GM12878 (cell line): ENCODE results near the gene VIPR2. TPM values are rescaled to one million over a fixed set of nuclear protein-coding genes. Genes with fewer than 3 reads are reported as not detected.

ENCODE experiments used
- ATAC-seq: fragments of 200-7000 bp; cut with Tn5 transposase; 3 replicates; pipeline ENCODE4 v1.9.1; 2020; ENCODE audit warnings: mild to moderate bottlenecking, moderate library complexity
- BruUV-seq: library from RNA; stranded (reverse); fragments of 400-500 nt; replicated peaks from 2 replicates; lab custom pipeline; 2021; lab: Mats Ljungman, UMichigan
- CTCF ChIA-PET: fragments of 300-600 bp; sonication (Branson Sonifier 250); formaldehyde crosslinking; extraction: SDS; loops from one replicate; lab custom pipeline; 2021; ENCODE audit warnings: inconsistent platforms; lab: Yijun Ruan, JAX
- POLR2A ChIA-PET: fragments of 350-600 bp; formaldehyde crosslinking; extraction: SDS; loops from one replicate; lab custom pipeline; 2021; ENCODE audit warnings: inconsistent platforms; lab: Charles Lee
- RAD21 ChIA-PET: fragments of 300-600 bp; sonication (Branson Sonifier 250); formaldehyde crosslinking; loops from one replicate; lab custom pipeline; 2023; ENCODE audit warnings: antibody characterized with exemption; ENCODE audit not compliant: unreplicated experiment; lab: Charles Lee
- SMC1A ChIA-PET: fragments of 300-600 bp; sonication (Branson Sonifier 250); formaldehyde crosslinking; loops from one replicate; lab custom pipeline; 2023; ENCODE audit not compliant: unreplicated experiment, uncharacterized antibody; lab: Charles Lee
- DNase-seq: peaks from one replicate; pipeline ENCODE4 v3.0.0-alpha.2; 2011; ENCODE audit warnings: low read depth, low spot score
- FAIRE-seq: peaks from 3 replicates; lab custom pipeline; 2011; peaks lifted over from hg19 to GRCh38; lab: Jason Lieb, UNC
- H2AFZ ChIP-seq: 2 replicates; pipeline ENCODE4 v1.6.0; 2011; ENCODE audit warnings: low read depth, low read length, control low read depth; ENCODE audit not compliant: control insufficient read depth
- H3K27ac ChIP-seq: 2 replicates; pipeline ENCODE4 v1.5.1; 2011; ENCODE audit warnings: control low read depth; ENCODE audit not compliant: control insufficient read depth, insufficient read depth
- H3K27me3 ChIP-seq, 2 experiments: replicated peaks in 1 of 2; 2 replicates each; pipeline versions ENCODE4 v1.6.0 to v1.6.1; 2011; ENCODE audit warnings: low read length in 1 of 2; ENCODE audit not compliant: control insufficient read depth in 2 of 2, insufficient read depth in 2 of 2
- H3K36me3 ChIP-seq, 2 experiments: 2 replicates each; pipeline ENCODE4 v1.5.1; 2011; ENCODE audit warnings: low read length in 1 of 2; ENCODE audit not compliant: control insufficient read depth in 2 of 2, insufficient read depth in 2 of 2
- H3K4me1 ChIP-seq: 2 replicates; pipeline ENCODE4 v1.6.1; 2011; ENCODE audit warnings: mild to moderate bottlenecking, low read length, moderate library complexity, mixed read lengths; ENCODE audit not compliant: control insufficient read depth, insufficient read depth
- H3K4me2 ChIP-seq: 2 replicates; pipeline ENCODE4 v1.6.0; 2011; ENCODE audit warnings: control low read depth; ENCODE audit not compliant: control insufficient read depth, insufficient read depth
- H3K4me3 ChIP-seq: fragments of 200-600 bp; sonication (generic); 2 replicates; pipeline ENCODE4 v1.5.1; 2016
- H3K79me2 ChIP-seq: 2 replicates; pipeline ENCODE4 v1.6.0; 2011; ENCODE audit warnings: low read length; ENCODE audit not compliant: control insufficient read depth, insufficient read depth
- H3K9ac ChIP-seq: 2 replicates; pipeline ENCODE4 v1.8.0; 2011; ENCODE audit warnings: low read length, control low read depth, mixed read lengths; ENCODE audit not compliant: control insufficient read depth, insufficient read depth
- H3K9me3 ChIP-seq: replicated peaks from 3 replicates; pipeline ENCODE4 v1.5.1; 2011; ENCODE audit warnings: mild to moderate bottlenecking, low read length; ENCODE audit not compliant: control insufficient read depth, insufficient read depth
- H4K20me1 ChIP-seq: 2 replicates; pipeline ENCODE4 v1.6.0; 2011; ENCODE audit not compliant: control insufficient read depth, insufficient read depth
- ATF3 ChIP-seq: IDR thresholded peaks from 2 replicates; pipeline ENCODE4 v1.6.1; 2011; ENCODE audit warnings: low read depth, mild to moderate bottlenecking, low read length, moderate library complexity, borderline replicate concordance; ENCODE audit errors: extremely low read depth
- ATF7 ChIP-seq: fragments of 450-650 bp; IDR thresholded peaks from 2 replicates; pipeline ENCODE4 v1.6.1; 2016; ENCODE audit warnings: low read depth, mild to moderate bottlenecking
- EGR1 ChIP-seq, 2 experiments: IDR thresholded peaks; 1 replicate in 1 of 2; 2 replicates in 1 of 2; pipeline ENCODE4 v1.6.1; 2011 to 2012; ENCODE audit warnings: low read depth in 2 of 2, low read length in 2 of 2, borderline replicate concordance in 1 of 2, mild to moderate bottlenecking in 1 of 2, moderate library complexity in 1 of 2
- ETV6 ChIP-seq, 2 experiments: fragments of 450-650 bp in 1 of 2; IDR thresholded peaks in 1 of 2; conservative IDR thresholded peaks in 1 of 2; 2 replicates each; pipeline ENCODE4 v1.6.1; 2014; ENCODE audit warnings: antibody characterized with exemption in 1 of 2, borderline replicate concordance in 1 of 2, low read depth in 1 of 2, mild to moderate bottlenecking in 1 of 2, moderate library complexity in 1 of 2
- FOXK2 ChIP-seq: fragments of 450-650 bp; IDR thresholded peaks from 2 replicates; pipeline ENCODE4 v1.6.1; 2017; ENCODE audit warnings: mild to moderate bottlenecking, moderate library complexity
- IRF5 ChIP-seq: fragments of 450-650 bp; IDR thresholded peaks from 2 replicates; pipeline ENCODE4 v1.6.1; 2017; ENCODE audit warnings: borderline replicate concordance
- NFXL1 ChIP-seq: fragments of 450-650 bp; IDR thresholded peaks from 2 replicates; pipeline ENCODE4 v1.6.1; 2017; ENCODE audit warnings: antibody characterized with exemption, mild to moderate bottlenecking, borderline replicate concordance
- RAD21 ChIP-seq: IDR thresholded peaks from 2 replicates; pipeline ENCODE4 v1.6.1; 2011; ENCODE audit warnings: mild to moderate bottlenecking, low read depth, low read length, moderate library complexity; ENCODE audit not compliant: insufficient read depth
- RFX5 ChIP-seq: IDR thresholded peaks from 2 replicates; pipeline ENCODE4 v1.6.1; 2011; ENCODE audit warnings: low read depth, low read length, improper control_type of control experiment
- RUNX3 ChIP-seq: IDR thresholded peaks from 2 replicates; pipeline ENCODE4 v1.6.1; 2012; ENCODE audit warnings: low read length, inconsistent platforms
- SIX5 ChIP-seq: IDR thresholded peaks from 2 replicates; pipeline ENCODE4 v1.6.1; 2011; ENCODE audit warnings: mild to moderate bottlenecking, low read depth, low read length, moderate library complexity; ENCODE audit not compliant: severe bottlenecking
- STAT1 ChIP-seq: fragments of 450-650 bp; conservative IDR thresholded peaks from 2 replicates; pipeline ENCODE4 v1.6.1; 2014; ENCODE audit warnings: antibody characterized with exemption, mild to moderate bottlenecking
- WRNIP1 ChIP-seq: IDR thresholded peaks from 2 replicates; pipeline ENCODE4 v1.6.1; 2011; ENCODE audit warnings: low read depth, low read length, improper control_type of control experiment, borderline replicate concordance
- YY1 ChIP-seq: IDR thresholded peaks from 2 replicates; pipeline ENCODE4 v1.6.1; 2011; ENCODE audit warnings: low read depth, mild to moderate bottlenecking, low read length
- ZBTB33 ChIP-seq: fragments of 450-650 bp; IDR thresholded peaks from 2 replicates; pipeline ENCODE4 v1.6.1; 2017; ENCODE audit warnings: mild to moderate bottlenecking
- ZSCAN29 ChIP-seq: fragments of 450-650 bp; IDR thresholded peaks from 2 replicates; pipeline ENCODE4 v1.6.1; 2017; ENCODE audit warnings: mild to moderate bottlenecking, moderate library complexity
- WGBS: methylation state at CpG from one replicate; pipeline ENCODE4 v1.1.6; 2016; ENCODE audit warnings: low lambda C conversion rate; ENCODE audit not compliant: insufficient replicate concordance, insufficient coverage; ENCODE audit errors: missing lambda C conversion rate; 5-methylcytosine and 5-hydroxymethylcytosine counted together
- in situ Hi-C: fragments of 300-500 bp; cut with MboI; formaldehyde crosslinking; loops from 9 replicates; pipeline ENCODE4 v1.14.3; 2018; ENCODE audit warnings: mixed read lengths
- intact Hi-C: fragments of 100-400 bp; cut with micrococcal nuclease; formaldehyde crosslinking; loops from one replicate; pipeline ENCODE4 v1.14.2; 2022; ENCODE audit not compliant: unreplicated experiment
- polyA plus RNA-seq, 11 experiments: library from polyadenylated mRNA; depleted of rRNA in 4 of 11; unstranded in 6 of 11; stranded (reverse) in 5 of 11; fragments of >200 nt; fragmentation: Nextera tagmentation in 4 of 11; fragmentation: Illumina TruSeq in 1 of 11; extraction: Ambion mirVana in 4 of 11; extraction: Trizol in 1 of 11; gene quantifications; 1 replicate in 1 of 11; 2 replicates in 10 of 11; pipeline versions ENCODE4 v1.2.1 to v1.2.3, GENCODE V29; 2011 to 2016; ENCODE audit warnings: inconsistent platforms in 2 of 11, missing spikeins in 2 of 11, low read depth in 1 of 11
- total RNA-seq, 4 experiments: library from RNA; depleted of rRNA in 3 of 4; stranded (reverse); fragments of >200 nt in 3 of 4; fragmentation: Illumina TruSeq in 1 of 4; extraction: Trizol in 1 of 4; gene quantifications; 2 replicates each; pipeline versions ENCODE4 v1.2.1 to v1.2.3, GENCODE V29; 2013 to 2021
- TF ChIP-seq, protein P1 (sequence below): fragments of 450-650 bp; IDR thresholded peaks from 2 replicates; pipeline ENCODE4 v1.6.1; 2018; ENCODE audit warnings: borderline replicate concordance, mild to moderate bottlenecking; ENCODE audit not compliant: partially characterized antibody

The VIPR2 gene
- total and polyA plus RNA-seq, 10 of the 15 experiments (the other 5 are each of a cell fraction or from before 2014, with no cell fraction given) = not detected

GRCh38 chr7:159192725-159193453 is 48.2 kb upstream of the VIPR2 start (continued):
- TF ChIP-seq, protein P1, sequence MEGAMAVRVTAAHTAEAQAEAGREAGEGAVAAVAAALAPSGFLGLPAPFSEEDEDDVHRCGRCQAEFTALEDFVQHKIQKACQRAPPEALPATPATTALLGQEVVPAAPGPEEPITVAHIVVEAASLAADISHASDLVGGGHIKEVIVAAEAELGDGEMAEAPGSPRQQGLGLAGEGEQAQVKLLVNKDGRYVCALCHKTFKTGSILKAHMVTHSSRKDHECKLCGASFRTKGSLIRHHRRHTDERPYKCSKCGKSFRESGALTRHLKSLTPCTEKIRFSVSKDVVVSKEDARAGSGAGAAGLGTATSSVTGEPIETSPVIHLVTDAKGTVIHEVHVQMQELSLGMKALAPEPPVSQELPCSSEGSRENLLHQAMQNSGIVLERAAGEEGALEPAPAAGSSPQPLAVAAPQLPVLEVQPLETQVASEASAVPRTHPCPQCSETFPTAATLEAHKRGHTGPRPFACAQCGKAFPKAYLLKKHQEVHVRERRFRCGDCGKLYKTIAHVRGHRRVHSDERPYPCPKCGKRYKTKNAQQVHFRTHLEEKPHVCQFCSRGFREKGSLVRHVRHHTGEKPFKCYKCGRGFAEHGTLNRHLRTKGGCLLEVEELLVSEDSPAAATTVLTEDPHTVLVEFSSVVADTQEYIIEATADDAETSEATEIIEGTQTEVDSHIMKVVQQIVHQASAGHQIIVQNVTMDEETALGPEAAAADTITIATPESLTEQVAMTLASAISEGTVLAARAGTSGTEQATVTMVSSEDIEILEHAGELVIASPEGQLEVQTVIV = no peak
- TF ChIP-seq YY1 (no peak), FOXK2 (no peak), EGR1 (IDR thresholded peaks at IDR 0.05; ENCODE audit: borderline replicate concordance in 1 of 2, low read depth in 2 of 2, low read length in 2 of 2) (no peak)

- Histone ChIP-seq H3K4me1 (no peaks in the 10 kb centered on the region; the same call in 1 of the 2 replicates), H3K27ac (no peak overlapping the region), H3K4me2 (no peak overlapping the region), H3K9ac (no peak overlapping the region), H3K27me3 (no peaks in the 10 kb centered on the region), H3K4me3 (no peak overlapping the region), H3K79me2 (no peaks in the 10 kb centered on the region), H3K9me3 (no peaks in the 10 kb centered on the region), H3K36me3 (no peaks in the 10 kb centered on the region), H2AFZ (no peak overlapping the region), H4K20me1 (no peaks in the 10 kb centered on the region)
- SMC1A ChIA-PET = no interaction called here
- intact Hi-C loops = no loop called here
- in situ Hi-C loops = no loop called here
- CTCF ChIA-PET = no interaction called here
- 55% methylated on average over 2 of the region's 3 CpGs for WGBS
- POLR2A ChIA-PET = no interaction called here
- RAD21 ChIA-PET = no interaction called here
- ATAC-seq (no peak), DNase-seq (no peak), FAIRE-seq (no peak)
- no TSS peak for BruUV-seq
- TF ChIP-seq WRNIP1 (no peak), RUNX3 (no peak), ZSCAN29 (no peak), STAT1 (no peak), RFX5 (no peak), ZBTB33 (no peak), ATF3 (no peak), ATF7 (no peak), IRF5 (no peak), RAD21 (no peak), NFXL1 (no peak), SIX5 (no peak), ETV6 (conservative IDR thresholded peaks at IDR 0.05 in 1 of 2, IDR thresholded peaks at IDR 0.05 in 1 of 2; ENCODE audit: borderline replicate concordance in 1 of 2, low read depth in 1 of 2) (no peak)
These were observed 47.3 kb upstream of the VIPR2 start for GRCh38 chr7:159192013-159192412.
